DND-41 (cell line): ENCODE results near the gene FOXI1.

ENCODE experiments used
- ATAC-seq: fragments of 200-7000 bp; cut with Tn5 transposase; 3 replicates; pipeline ENCODE4 v1.9.1; 2021; ENCODE audit warnings: low read depth; ENCODE audit not compliant: insufficient read depth
- DNase-seq: peaks from one replicate; pipeline ENCODE4 v3.0.0-alpha.2; 2020
- H2AFZ ChIP-seq: 2 replicates; pipeline ENCODE4 v1.6.0; 2012; ENCODE audit warnings: low read depth, low read length
- H3K27ac ChIP-seq: 2 replicates; pipeline ENCODE4 v1.5.1; 2012; ENCODE audit warnings: low read length, inconsistent platforms
- H3K27me3 ChIP-seq: fragments of 200-600 bp; sonication (generic); 2 replicates; pipeline ENCODE4 v1.6.0; 2012; ENCODE audit warnings: low read length, mild to moderate bottlenecking, inconsistent platforms; ENCODE audit not compliant: insufficient read depth, poor library complexity
- H3K36me3 ChIP-seq: 2 replicates; pipeline ENCODE4 v1.5.1; 2012; ENCODE audit warnings: low read length, inconsistent platforms; ENCODE audit not compliant: insufficient read depth
- H3K4me1 ChIP-seq: 2 replicates; pipeline ENCODE4 v1.5.1; 2012; ENCODE audit warnings: mild to moderate bottlenecking, low read length; ENCODE audit not compliant: insufficient read depth
- H3K4me2 ChIP-seq: 2 replicates; pipeline ENCODE4 v1.6.0; 2012; ENCODE audit warnings: mild to moderate bottlenecking, moderate library complexity, low read length, inconsistent platforms; ENCODE audit not compliant: insufficient read depth
- H3K4me3 ChIP-seq, 2 experiments: fragments of 200-600 bp in 1 of 2; shearing (Covaris generic) in 1 of 2; 2 replicates each; pipeline ENCODE4 v1.5.1; 2012 to 2016; ENCODE audit warnings: inconsistent platforms in 2 of 2, low read length in 2 of 2, mild to moderate bottlenecking in 2 of 2, low read depth in 1 of 2, moderate library complexity in 1 of 2
- H3K79me2 ChIP-seq: 2 replicates; pipeline ENCODE4 v1.6.0; 2012; ENCODE audit warnings: low read length, inconsistent platforms; ENCODE audit not compliant: insufficient read depth
- H3K9ac ChIP-seq: 2 replicates; pipeline ENCODE4 v1.6.0; 2012; ENCODE audit warnings: low read depth, mild to moderate bottlenecking, inconsistent platforms, low read length, moderate library complexity
- H3K9me3 ChIP-seq: 2 replicates; pipeline ENCODE4 v1.5.1; 2012; ENCODE audit warnings: low read length, moderate library complexity, mild to moderate bottlenecking, inconsistent platforms; ENCODE audit not compliant: insufficient read depth, severe bottlenecking
- H4K20me1 ChIP-seq: 2 replicates; pipeline ENCODE4 v1.6.0; 2012; ENCODE audit warnings: low read length; ENCODE audit not compliant: insufficient read depth
- EZH2 ChIP-seq: IDR thresholded peaks from 3 replicates; pipeline ENCODE4 v1.6.1; 2012; ENCODE audit warnings: borderline replicate concordance, low read depth, mild to moderate bottlenecking, moderate library complexity, low read length, inconsistent platforms; ENCODE audit not compliant: severe bottlenecking
- TF ChIP-seq, protein P1 (sequence below): IDR thresholded peaks from 2 replicates; pipeline ENCODE4 v1.5.1; 2012; ENCODE audit warnings: borderline replicate concordance, low read length, moderate library complexity, mild to moderate bottlenecking; ENCODE audit not compliant: poor library complexity, severe bottlenecking; ENCODE audit errors: extremely low read depth

FOXI1 gene

GRCh38 chr5:170069512-170069911 is 36.2 kb upstream of the FOXI1 start:
- ATAC-seq: no peak
- Histone ChIP-seq H3K9me3 (no peaks in the 10 kb centered on the region), H3K4me1 (no peaks in the 10 kb centered on the region), H3K27me3 (no peaks in the 10 kb centered on the region), H2AFZ (no peak overlapping the region), H4K20me1 (no peaks in the 10 kb centered on the region), H3K9ac (no peak overlapping the region), H3K79me2 (no peaks in the 10 kb centered on the region), H3K4me3 (no peak overlapping the region), H3K27ac (no peak overlapping the region), H3K36me3 (peaks cover 67% of the 10 kb centered on the region), H3K4me2 (no peak overlapping the region)
- TF ChIP-seq, protein P1, sequence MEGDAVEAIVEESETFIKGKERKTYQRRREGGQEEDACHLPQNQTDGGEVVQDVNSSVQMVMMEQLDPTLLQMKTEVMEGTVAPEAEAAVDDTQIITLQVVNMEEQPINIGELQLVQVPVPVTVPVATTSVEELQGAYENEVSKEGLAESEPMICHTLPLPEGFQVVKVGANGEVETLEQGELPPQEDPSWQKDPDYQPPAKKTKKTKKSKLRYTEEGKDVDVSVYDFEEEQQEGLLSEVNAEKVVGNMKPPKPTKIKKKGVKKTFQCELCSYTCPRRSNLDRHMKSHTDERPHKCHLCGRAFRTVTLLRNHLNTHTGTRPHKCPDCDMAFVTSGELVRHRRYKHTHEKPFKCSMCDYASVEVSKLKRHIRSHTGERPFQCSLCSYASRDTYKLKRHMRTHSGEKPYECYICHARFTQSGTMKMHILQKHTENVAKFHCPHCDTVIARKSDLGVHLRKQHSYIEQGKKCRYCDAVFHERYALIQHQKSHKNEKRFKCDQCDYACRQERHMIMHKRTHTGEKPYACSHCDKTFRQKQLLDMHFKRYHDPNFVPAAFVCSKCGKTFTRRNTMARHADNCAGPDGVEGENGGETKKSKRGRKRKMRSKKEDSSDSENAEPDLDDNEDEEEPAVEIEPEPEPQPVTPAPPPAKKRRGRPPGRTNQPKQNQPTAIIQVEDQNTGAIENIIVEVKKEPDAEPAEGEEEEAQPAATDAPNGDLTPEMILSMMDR: no peak
- TF ChIP-seq EZH2: no peak
- DNase-seq: no peak

DNA sequence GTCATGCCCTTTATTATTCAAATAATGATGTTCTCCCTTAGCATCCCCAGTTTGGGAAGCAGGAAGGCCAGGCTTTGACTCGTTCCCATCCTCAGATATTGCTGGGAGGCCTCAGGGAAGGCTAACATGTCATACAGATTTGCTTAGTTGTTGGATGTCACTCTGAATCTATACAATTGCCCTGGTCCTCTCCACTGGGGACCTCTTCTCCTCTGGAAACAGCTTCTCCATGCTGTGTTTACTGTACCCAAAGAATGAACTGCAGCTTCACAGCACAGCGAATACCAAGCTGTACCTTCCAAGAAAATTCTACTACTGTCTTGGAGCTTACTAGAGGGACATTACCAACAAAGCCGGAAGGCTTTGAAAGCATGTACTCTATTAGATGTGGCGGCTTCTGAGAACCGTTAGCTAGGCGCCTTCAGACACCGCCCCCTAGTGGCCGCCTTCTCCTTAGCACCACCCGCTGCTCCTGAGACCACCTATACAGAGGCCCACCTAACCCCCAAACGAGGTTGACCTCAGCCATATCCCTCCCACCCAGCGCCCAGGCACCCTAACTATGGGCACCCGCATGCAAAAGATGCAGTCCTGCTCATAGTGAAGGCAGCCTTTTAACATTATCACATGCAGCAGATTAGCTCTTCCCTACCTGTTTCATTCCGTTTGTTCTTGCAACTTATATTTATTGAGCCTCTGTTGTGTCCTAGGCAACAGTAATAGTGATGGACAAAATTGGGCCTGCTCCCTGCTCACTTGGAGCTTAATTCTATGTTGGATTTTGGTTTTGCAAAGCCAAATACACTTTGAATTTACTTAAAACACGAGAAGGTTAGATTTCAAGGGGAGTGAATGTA is 34.9 kb upstream of the FOXI1 start:
- Histone ChIP-seq H3K79me2 (no peaks in the 10 kb centered on the region), H3K36me3 (peaks cover 77% of the 10 kb centered on the region), H3K9me3 (no peaks in the 10 kb centered on the region), H4K20me1 (no peaks in the 10 kb centered on the region), H3K4me3 (no peak overlapping the region), H3K4me2 (no peak overlapping the region), H3K4me1 (no peaks in the 10 kb centered on the region), H2AFZ (no peak overlapping the region), H3K9ac (no peak overlapping the region), H3K27me3 (no peaks in the 10 kb centered on the region), H3K27ac (no peak overlapping the region)
- TF ChIP-seq, protein P1: peak; percentile 69
- TF ChIP-seq EZH2: no peak
- DNase-seq (peak; percentile 46), ATAC-seq (peak; percentile 69)

GRCh38 chr5:170071748-170072147 is 33.9 kb upstream of the FOXI1 start:
- no peaks in the 10 kb centered on the region for H3K79me2 ChIP-seq
- no peak for TF ChIP-seq EZH2
- TF ChIP-seq, protein P1: no peak
- no peaks in the 10 kb centered on the region for H4K20me1 ChIP-seq
- H2AFZ ChIP-seq: no peak overlapping the region
- peaks cover 80% of the 10 kb centered on the region for H3K36me3 ChIP-seq
- DNase-seq (no peak), ATAC-seq (no peak)
- H3K4me3 ChIP-seq: no peak overlapping the region
- H3K9me3 ChIP-seq: no peaks in the 10 kb centered on the region
- no peak overlapping the region for H3K9ac ChIP-seq
- H3K4me2 ChIP-seq: no peak overlapping the region
- H3K27me3 ChIP-seq: no peaks in the 10 kb centered on the region
- no peaks in the 10 kb centered on the region for H3K4me1 ChIP-seq
- no peak overlapping the region for H3K27ac ChIP-seq
